GM18951 (cell line): ENCODE data around the gene ITPKB.
"Not testable (repeated sequence)": the region's sequence is repeated elsewhere in the genome, so short reads cannot be mapped to it uniquely, and the experiment has no call there.

Experiments
- POLR2A ChIP-seq: IDR thresholded peaks from 4 replicates; pipeline ENCODE4 v1.6.1; 2011; ENCODE audit warnings: mild to moderate bottlenecking; ENCODE audit not compliant: insufficient read length, insufficient read depth; ENCODE audit errors: extremely low read depth
- in situ Hi-C: fragments of 300-500 bp; cut with MboI; formaldehyde crosslinking; loops from one replicate; pipeline ENCODE4 v1.12.0; 2022; ENCODE audit warnings: low sequenced_read_pairs, mixed read lengths, inconsistent platforms; ENCODE audit not compliant: unreplicated experiment

The ITPKB gene

GRCh38 chr1:226643611-226644540 is 95.2 kb downstream of the ITPKB start:
- in situ Hi-C loops, result loop anchor here (5.0 kb wide), 1 partner anchor 188 kb away; no protein-coding TSS in a partner anchor
- no peak for TF ChIP-seq POLR2A

- no peak for TF ChIP-seq POLR2A
- in situ Hi-C loops, result loop anchor here (5.0 kb wide), 1 partner anchor 189 kb away; no protein-coding TSS in a partner anchor
These were observed 95.9 kb downstream of the ITPKB start for GRCh38 chr1:226643177-226643576.

GRCh38 chr1:226642421-226642820 is 96.7 kb downstream of the ITPKB start:
- TF ChIP-seq POLR2A, result no peak
- in situ Hi-C loops, result loop anchor here (5.0 kb wide), 1 partner anchor 190 kb away; no protein-coding TSS in a partner anchor

GRCh38 chr1:226641671-226642231 is 97.3 kb downstream of the ITPKB start:
- in situ Hi-C loops, result loop anchor here (5.0 kb wide), 1 partner anchor 191 kb away; no protein-coding TSS in a partner anchor
- no peak for TF ChIP-seq POLR2A

- in situ Hi-C loops, result loop anchor here (5.0 kb wide), 1 partner anchor 192 kb away; no protein-coding TSS in a partner anchor
- TF ChIP-seq POLR2A, result no peak
These were observed 98.6 kb downstream of the ITPKB start for GRCh38 chr1:226640321-226641136.

GRCh38 chr1:226639631-226640061 is 99.4 kb downstream of the ITPKB start:
- TF ChIP-seq POLR2A, result no peak
- in situ Hi-C loops, result loop anchor here (5.0 kb wide), 1 partner anchor 193 kb away; no protein-coding TSS in a partner anchor

- in situ Hi-C loops, result not testable (repeated sequence)
These were observed 99.9 kb downstream of the ITPKB start for GRCh38 chr1:226639206-226639605.

- TF ChIP-seq POLR2A, result no peak
- in situ Hi-C loops, result no loop called here
These were observed 100.5 kb downstream of the ITPKB start for GRCh38 chr1:226638608-226639007.

- TF ChIP-seq POLR2A, result no peak
- in situ Hi-C loops, result no loop called here
These were observed 101.0 kb downstream of the ITPKB start for GRCh38 chr1:226638001-226638601.

- TF ChIP-seq POLR2A, result no peak
- in situ Hi-C loops, result no loop called here
These were observed 101.7 kb downstream of the ITPKB start for GRCh38 chr1:226637147-226637935.

GRCh38 chr1:226636847-226637096 is 102.3 kb downstream of the ITPKB start:
- in situ Hi-C loops, result no loop called here
- TF ChIP-seq POLR2A, result no peak

- no peak for TF ChIP-seq POLR2A
- in situ Hi-C loops, result no loop called here
These were observed 103.6 kb downstream of the ITPKB start for GRCh38 chr1:226635456-226635941.
